Mesodermal cell (in vitro differentiated cells): ENCODE data around the gene C12orf42.
A peak's percentile ranks its signal among the peaks of the same experiment; 100 is the strongest.

Experiments
- H3K27ac ChIP-seq: 2 replicates; pipeline ENCODE4 v1.7.0; 2013; ENCODE audit warnings: mild to moderate bottlenecking, low read depth, low read length, moderate library complexity; ENCODE audit not compliant: severe bottlenecking
- H3K36me3 ChIP-seq: 2 replicates; pipeline ENCODE4 v1.7.1; 2013; ENCODE audit warnings: mild to moderate bottlenecking, low read length, moderate library complexity; ENCODE audit not compliant: control insufficient read depth, insufficient read depth
- H3K4me1 ChIP-seq: one replicate; pipeline ENCODE4 v1.7.1; 2013; ENCODE audit warnings: mild to moderate bottlenecking, low read length; ENCODE audit not compliant: insufficient read depth, control insufficient read depth, poor library complexity, severe bottlenecking
- H3K4me3 ChIP-seq: 2 replicates; pipeline ENCODE4 v1.7.0; 2013; ENCODE audit warnings: low read length, control low read depth, mild to moderate bottlenecking; ENCODE audit not compliant: insufficient read depth, poor library complexity, severe bottlenecking; ENCODE audit errors: extremely low read depth
- H3K9me3 ChIP-seq: 2 replicates; pipeline ENCODE4 v1.7.1; 2013; ENCODE audit warnings: mild to moderate bottlenecking, low read length, moderate library complexity; ENCODE audit not compliant: control insufficient read depth
- WGBS, 2 experiments: methylation state at CpG; one replicate each; pipeline ENCODE4 v1.1.5; 2013; ENCODE audit warnings: missing lambda C conversion rate in 2 of 2; ENCODE audit not compliant: insufficient coverage in 2 of 2; 5-methylcytosine and 5-hydroxymethylcytosine counted together

C12orf42 gene

DNA sequence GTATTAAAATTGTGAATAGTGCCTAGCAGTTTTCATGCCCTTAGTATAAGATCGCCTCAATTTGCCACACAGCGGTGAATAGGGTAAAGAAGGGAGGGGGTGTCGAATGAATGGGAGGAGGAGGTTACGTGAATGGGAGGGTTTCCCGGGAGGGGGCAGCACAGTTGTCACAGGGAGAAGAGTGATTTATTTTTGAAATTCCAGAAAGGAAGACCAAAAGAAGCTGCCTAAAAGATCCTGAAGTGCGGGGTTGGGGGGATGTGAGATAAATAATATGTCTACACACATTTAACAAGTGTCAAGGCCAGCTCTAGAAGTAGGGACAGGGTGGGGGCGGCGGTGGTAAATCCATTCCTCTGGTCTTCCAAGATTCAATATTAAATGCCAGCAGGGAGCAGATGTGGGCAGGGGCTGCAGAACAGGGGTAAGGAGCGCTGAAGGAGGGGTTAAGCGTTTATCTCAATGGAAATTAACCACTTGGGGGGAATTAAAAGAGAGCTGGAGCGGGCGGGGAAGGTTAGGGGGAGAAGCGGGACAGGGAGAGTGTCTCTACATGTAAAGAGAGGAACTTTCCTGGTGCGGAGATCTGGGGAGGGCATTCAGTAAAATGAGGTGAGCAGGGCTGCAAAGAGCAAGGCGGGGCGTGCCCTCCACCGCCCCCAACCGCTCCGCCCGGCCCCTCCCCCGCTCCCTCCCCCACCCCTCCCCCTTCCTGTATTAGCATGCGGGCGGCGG lies 867 bp downstream of the C12orf42 start:
- Histone ChIP-seq H3K36me3 (no peaks in the 10 kb centered on the region), H3K9me3 (no peaks in the 10 kb centered on the region), H3K27ac (no peak overlapping the region), H3K4me3 (peak overlapping the region; percentile 30), H3K4me1 (no peaks in the 10 kb centered on the region)
- WGBS, 2 experiments = 0 to 9% methylated on average over 1 to 8 of the region's 24 CpGs

DNA sequence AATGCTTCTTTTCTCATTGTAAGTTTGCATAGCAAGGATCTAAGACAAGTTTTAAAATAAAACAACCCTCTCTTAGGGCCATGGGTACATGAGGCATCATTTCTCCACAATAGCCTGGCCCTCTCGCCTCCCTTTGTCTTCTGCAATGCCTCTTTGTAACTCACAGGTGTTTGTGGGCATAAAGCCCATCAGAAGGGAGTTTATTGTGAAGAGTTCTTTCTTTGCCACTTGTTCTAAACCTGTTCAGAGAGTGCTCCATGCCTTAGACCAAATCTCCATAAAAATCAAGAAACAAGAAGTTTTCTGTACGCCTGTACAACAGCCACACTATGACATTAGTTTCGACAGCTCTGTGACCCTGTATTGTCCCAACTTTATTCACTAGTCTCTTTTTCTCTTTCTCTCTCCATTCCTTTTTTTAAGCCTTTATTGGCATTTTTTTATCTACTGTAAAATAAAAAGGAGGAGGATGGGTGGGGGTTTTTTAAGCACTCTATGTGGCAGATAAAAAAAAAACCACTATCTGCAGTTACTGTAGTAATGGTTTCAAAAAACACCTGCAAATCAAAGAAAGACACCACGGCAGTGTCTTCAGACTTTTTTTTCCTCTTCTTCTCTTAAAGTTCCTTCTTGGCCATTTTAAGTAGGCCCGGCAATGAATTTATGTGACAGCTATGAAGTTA lies 1.6 kb downstream of the C12orf42 start:
- 67 to 100% methylated on average over 1 of the region's 5 CpGs for WGBS, 2 experiments
- Histone ChIP-seq H3K36me3 (no peaks in the 10 kb centered on the region), H3K27ac (no peak overlapping the region), H3K4me1 (no peaks in the 10 kb centered on the region), H3K4me3 (no peak overlapping the region), H3K9me3 (no peaks in the 10 kb centered on the region)

DNA sequence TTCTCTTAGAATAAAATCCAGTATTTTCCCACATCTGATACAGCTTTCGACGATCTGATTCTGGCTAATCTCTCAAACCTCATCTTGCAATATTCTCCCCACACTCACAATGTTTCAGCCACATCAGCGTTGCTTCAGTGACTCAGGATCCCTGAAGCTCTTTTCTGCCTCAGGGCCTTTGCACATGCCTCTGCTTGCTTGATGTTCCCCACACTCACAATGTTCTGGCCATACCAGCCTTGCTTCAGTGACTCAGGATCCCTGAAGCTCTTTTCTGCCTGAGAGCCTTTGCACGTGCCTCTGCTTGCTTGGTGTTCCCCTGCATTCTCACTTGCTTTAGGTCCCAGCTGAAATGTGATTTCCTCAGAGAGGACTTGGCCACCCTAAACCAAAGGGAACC lies 2.6 kb downstream of the C12orf42 start:
- no peak overlapping the region for H3K4me3 ChIP-seq
- 95 to 96% methylated on average over 4 of the region's 4 CpGs for WGBS, 2 experiments

DNA sequence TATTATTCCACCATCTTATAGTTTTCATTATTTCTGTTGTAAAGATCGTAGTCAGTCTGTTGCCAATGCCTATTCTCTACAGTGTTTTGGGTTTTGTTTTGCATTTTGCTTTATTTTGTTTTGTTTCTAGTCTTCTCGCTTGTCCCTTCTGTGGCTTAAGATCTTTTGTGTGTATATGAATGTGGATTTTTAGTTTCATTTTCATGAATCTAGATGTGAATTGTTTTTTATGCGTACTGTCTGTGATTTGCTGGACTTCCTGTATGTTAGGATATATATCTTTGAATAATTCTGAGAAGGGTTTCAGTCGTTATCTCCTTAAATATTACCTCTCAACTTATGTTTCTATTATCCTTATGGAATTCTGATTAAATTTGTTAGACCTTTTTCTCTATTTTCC lies 13.4 kb downstream of the C12orf42 start:
- WGBS, 2 experiments = 83% methylated on average over 1 of the region's 4 CpGs; no CpG with 5 or more reads in 1 of the 2 experiments
- H3K4me1 ChIP-seq = no peaks in the 10 kb centered on the region
- H3K27ac ChIP-seq = no peak overlapping the region
- no peak overlapping the region for H3K4me3 ChIP-seq
- H3K9me3 ChIP-seq = no peaks in the 10 kb centered on the region
- H3K36me3 ChIP-seq = no peaks in the 10 kb centered on the region

More for the DNA sequence above, 2.6 kb downstream of the C12orf42 start:
- Histone ChIP-seq H3K27ac (no peak overlapping the region), H3K9me3 (no peaks in the 10 kb centered on the region), H3K4me1 (no peaks in the 10 kb centered on the region), H3K36me3 (no peaks in the 10 kb centered on the region)

DNA sequence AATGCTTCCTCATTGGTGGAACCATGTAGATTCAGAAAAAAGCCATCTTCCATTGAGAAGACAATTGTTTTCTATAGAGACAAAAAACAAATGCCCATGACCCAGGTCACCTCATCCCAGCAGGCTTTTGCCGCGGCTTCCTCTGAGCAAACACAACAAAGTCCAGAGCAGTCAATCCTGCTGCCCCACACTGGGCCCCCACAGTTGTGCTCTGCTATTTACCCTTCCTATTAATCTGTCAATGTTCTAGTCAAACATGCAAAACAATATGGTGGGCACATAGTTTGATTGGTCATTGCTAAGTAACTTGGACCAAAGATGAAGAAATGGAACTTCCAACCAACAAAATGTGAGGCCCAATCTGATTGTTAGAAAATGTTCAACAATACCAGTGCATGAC lies 20.7 kb downstream of the C12orf42 start:
- Histone ChIP-seq H3K36me3 (no peaks in the 10 kb centered on the region), H3K9me3 (no peaks in the 10 kb centered on the region), H3K4me1 (no peaks in the 10 kb centered on the region), H3K4me3 (no peak overlapping the region), H3K27ac (no peak overlapping the region)
- 62 to 100% methylated on average over 2 of the region's 2 CpGs for WGBS, 2 experiments

DNA sequence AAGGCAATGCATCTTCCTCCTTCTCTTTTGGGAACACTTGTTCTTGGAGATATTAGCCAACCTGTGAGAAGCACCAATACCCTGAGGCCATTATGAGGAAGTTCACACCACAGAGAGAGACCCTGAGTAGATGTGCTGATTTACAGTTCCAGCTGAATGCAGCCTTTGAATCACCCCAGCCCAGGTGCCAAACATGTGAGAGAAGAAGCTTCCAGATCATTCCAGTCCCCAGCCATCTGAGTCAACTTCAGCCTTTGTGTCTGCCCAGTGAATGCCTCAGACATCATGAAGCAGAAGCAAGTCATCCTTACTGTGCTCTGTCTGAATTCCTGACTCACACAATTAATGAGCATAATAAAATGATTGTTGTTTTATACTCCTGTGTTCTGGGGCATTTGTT lies 25.1 kb downstream of the C12orf42 start:
- no peaks in the 10 kb centered on the region for H3K36me3 ChIP-seq
- no peaks in the 10 kb centered on the region for H3K4me1 ChIP-seq
- no peak overlapping the region for H3K4me3 ChIP-seq
- no peaks in the 10 kb centered on the region for H3K9me3 ChIP-seq
- no peak overlapping the region for H3K27ac ChIP-seq

DNA sequence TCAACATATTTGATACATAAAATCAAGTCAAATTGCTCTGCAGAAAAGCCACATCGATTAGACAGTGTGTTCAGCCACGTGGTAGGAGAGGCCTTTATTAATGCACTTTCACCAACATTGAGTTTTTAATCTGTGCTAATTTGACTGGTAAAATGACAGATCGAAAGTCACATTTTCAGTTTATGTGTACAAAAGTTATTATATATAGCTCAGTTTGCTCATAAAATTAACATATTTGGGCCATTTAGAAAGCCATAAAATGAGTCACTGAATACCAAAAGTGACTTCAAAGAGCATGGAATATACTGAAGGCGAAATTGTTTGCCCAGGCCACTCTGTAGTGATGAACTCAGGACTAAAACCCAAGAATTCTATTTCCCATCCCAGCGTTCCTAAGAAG lies 26.0 kb downstream of the C12orf42 start:
- Histone ChIP-seq H3K4me3 (no peak overlapping the region), H3K4me1 (no peaks in the 10 kb centered on the region), H3K36me3 (no peaks in the 10 kb centered on the region), H3K9me3 (no peaks in the 10 kb centered on the region), H3K27ac (no peak overlapping the region)
- WGBS, 2 experiments = 83% methylated on average over 2 of the region's 5 CpGs; no CpG with 5 or more reads in 1 of the 2 experiments

DNA sequence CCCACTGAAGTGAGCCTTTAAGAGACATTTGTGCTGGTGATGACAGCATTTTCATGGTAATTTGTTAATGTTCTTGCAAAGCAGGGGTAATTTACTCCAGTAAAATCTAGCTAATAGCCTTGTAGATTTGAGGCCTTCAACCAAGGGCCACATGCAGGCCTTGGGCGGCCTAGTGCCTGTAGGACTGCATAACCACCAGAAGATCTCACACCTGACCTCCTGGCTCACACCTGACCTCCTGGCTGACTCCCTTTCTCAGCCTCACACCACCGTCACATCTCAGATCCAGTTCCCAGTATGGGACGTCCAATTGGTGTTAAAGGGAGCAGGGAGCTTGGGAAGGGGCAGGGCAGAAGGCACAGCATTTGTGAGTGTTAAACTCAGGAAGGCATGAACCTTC lies 26.9 kb downstream of the C12orf42 start:
- no peak overlapping the region for H3K27ac ChIP-seq
- WGBS, 2 experiments = 75% methylated on average over 1 of the region's 3 CpGs; no CpG with 5 or more reads in 1 of the 2 experiments
- no peak overlapping the region for H3K4me3 ChIP-seq
- no peaks in the 10 kb centered on the region for H3K4me1 ChIP-seq
- no peaks in the 10 kb centered on the region for H3K9me3 ChIP-seq
- H3K36me3 ChIP-seq = no peaks in the 10 kb centered on the region

DNA sequence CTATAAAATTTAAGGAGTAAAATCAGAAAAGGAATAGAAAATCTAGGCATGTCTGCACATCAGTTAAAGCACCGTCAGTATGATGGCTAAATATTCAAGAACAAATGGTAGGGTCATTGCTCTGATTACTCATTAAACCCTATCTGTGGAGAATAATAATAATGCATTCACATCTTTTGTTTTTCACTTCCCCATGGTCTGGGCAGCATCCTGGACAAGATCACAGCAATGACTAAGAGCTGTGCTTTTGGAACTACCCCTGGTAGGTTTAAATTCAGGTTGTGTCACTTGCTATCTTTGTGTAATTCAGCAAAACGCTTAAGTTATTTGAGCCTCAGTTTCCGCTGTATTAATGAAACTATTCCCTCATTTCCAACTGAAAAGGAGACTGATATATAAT lies 33.1 kb downstream of the C12orf42 start:
- Histone ChIP-seq H3K27ac (no peak overlapping the region), H3K36me3 (no peaks in the 10 kb centered on the region), H3K4me3 (no peak overlapping the region), H3K9me3 (no peaks in the 10 kb centered on the region), H3K4me1 (no peaks in the 10 kb centered on the region)
- WGBS, 2 experiments = 75% methylated on average over 1 of the region's 3 CpGs; no CpG with 5 or more reads in 1 of the 2 experiments

DNA sequence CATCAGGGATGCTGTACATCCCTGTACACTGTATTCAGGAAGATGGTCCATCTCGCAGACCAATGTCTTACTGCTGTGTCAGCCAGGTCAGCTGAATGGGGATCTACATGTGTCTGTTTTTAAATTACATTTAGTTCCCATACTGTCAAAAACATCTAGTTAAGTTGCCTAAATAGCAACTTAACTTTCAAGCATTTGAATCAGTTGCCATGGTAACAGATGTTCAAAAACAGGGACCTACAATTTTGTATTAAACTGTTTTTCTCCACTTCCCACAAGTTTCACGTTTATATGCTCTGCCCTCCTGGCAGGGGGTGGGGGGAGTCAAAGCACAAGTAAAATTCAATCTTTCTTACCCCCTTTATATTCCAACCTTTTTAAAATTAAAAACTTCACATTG lies 38.3 kb downstream of the C12orf42 start:
- Histone ChIP-seq H3K9me3 (no peaks in the 10 kb centered on the region), H3K4me3 (no peak overlapping the region), H3K36me3 (no peaks in the 10 kb centered on the region), H3K4me1 (no peaks in the 10 kb centered on the region), H3K27ac (no peak overlapping the region)
- 100% methylated on average over 1 of the region's 2 CpGs; no CpG with 5 or more reads in 1 of the 2 experiments for WGBS, 2 experiments

DNA sequence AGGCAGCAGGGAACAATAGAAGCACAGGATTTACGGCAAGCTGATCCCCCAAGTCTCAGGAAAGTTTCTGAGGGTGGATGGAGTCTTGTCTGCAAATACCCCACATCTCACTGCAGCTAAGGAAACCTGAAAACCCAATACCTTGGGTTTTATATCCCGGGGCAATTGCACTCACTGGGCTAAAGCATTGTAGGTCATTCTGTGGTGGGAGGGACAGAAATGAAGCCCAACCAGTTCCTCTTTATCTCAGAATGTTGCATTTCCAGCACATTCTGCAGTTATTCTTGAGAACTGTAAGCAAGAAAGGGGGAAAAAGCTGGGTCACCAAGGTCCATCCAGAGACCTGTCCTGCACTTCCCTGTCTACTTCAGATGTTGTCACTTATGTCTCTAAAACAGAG lies 39.8 kb downstream of the C12orf42 start:
- H3K27ac ChIP-seq = no peak overlapping the region
- no peaks in the 10 kb centered on the region for H3K9me3 ChIP-seq
- no peaks in the 10 kb centered on the region for H3K36me3 ChIP-seq
- H3K4me1 ChIP-seq = no peaks in the 10 kb centered on the region
- WGBS, 2 experiments = 60 to 100% methylated on average over 1 of the region's 2 CpGs
- H3K4me3 ChIP-seq = no peak overlapping the region
